HCT116 (cell line): ENCODE data around the gene PRPF40B.

Source experiments
- CEBPB ChIP-seq: IDR thresholded peaks from 2 replicates; pipeline ENCODE4 v1.6.1; 2012; ENCODE audit warnings: low read depth
- EZH2 ChIP-seq: fragments of 200-600 bp; sonication (generic); IDR thresholded peaks from 2 replicates; pipeline ENCODE4 v1.6.1; 2017; ENCODE audit warnings: antibody characterized with exemption, mixed run types

DNA sequence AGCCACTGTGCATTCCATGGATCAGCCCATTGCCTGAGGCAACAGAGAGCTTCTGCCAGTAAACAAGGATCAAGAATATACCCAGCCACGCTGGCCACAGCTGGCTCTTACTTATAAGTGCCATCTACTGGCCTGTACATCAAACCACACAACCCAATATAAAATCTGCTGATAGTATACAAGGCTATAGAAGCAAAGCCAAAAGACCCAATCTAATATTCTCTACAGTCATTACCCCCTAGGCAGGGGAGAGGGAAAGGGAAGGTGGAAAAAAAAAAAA is 13.5 kb upstream of the PRPF40B start:
- no peak for TF ChIP-seq CEBPB
- no peak for TF ChIP-seq EZH2
